OCI-LY1 (cell line): ENCODE data around the gene TTYH3.

Experiments used
- CTCF ChIP-seq: fragments of 200-600 bp; sonication (generic), shearing (Covaris generic); IDR thresholded peaks from 2 replicates; pipeline ENCODE4 v1.5.1; 2017; ENCODE audit warnings: mild to moderate bottlenecking, antibody characterized with exemption, low read length, moderate library complexity, mixed read lengths
- EZH2 ChIP-seq: fragments of 200-600 bp; sonication (generic), shearing (Covaris generic); IDR thresholded peaks from 2 replicates; pipeline ENCODE4 v1.8.0; 2017; ENCODE audit warnings: borderline replicate concordance, mixed run types, mild to moderate bottlenecking, antibody characterized with exemption, low read length, moderate library complexity, mixed read lengths

GRCh38 chr7:2654059-2654458 lies 22.3 kb downstream of the TTYH3 start:
- TF ChIP-seq CTCF (no peak), EZH2 (no peak)
